Measurements from ENCODE around the gene C16orf78.

DNA sequence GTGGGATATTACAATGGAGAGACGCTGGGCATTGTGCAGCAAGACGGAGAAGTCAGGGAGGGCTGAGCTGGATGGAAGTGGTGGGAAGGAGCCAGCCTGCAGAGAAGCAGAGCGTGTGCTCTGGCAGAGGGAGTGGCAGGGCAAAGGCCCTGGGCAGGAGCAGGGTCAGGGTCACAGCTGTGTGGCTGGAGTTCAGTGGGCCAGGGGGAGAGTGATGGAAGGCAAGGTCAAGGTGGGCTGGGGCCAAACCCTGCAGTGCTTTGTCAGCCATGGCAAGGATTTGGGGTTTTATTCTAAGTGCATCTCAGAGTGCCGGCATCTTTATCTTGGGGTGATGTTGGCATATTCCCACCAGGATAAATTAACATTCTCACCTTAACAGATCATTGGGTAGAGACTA is 31.9 kb upstream of the C16orf78 start:
- TF ChIP-seq POLR2AphosphoS5 (IDR thresholded peaks at IDR 0.05; ENCODE audit: low read depth, low read length): no peak
- no peak for TF ChIP-seq TAF1 (IDR thresholded peaks at IDR 0.05; ENCODE audit: low read depth, low read length)
- TF ChIP-seq PAX5 (IDR thresholded peaks at IDR 0.05; ENCODE audit: insufficient read depth, low read length, severe bottlenecking): no peak
- no peak for TF ChIP-seq POLR2A (IDR thresholded peaks at IDR 0.05; ENCODE audit: low read depth, low read length)

Data from GM12891 (cell line).